Measurements from ENCODE around the gene ATRX.
"Not testable (repeated sequence)": the region's sequence is repeated elsewhere in the genome, so short reads cannot be mapped to it uniquely, and the experiment has no call there.

ATRX gene, protein sequence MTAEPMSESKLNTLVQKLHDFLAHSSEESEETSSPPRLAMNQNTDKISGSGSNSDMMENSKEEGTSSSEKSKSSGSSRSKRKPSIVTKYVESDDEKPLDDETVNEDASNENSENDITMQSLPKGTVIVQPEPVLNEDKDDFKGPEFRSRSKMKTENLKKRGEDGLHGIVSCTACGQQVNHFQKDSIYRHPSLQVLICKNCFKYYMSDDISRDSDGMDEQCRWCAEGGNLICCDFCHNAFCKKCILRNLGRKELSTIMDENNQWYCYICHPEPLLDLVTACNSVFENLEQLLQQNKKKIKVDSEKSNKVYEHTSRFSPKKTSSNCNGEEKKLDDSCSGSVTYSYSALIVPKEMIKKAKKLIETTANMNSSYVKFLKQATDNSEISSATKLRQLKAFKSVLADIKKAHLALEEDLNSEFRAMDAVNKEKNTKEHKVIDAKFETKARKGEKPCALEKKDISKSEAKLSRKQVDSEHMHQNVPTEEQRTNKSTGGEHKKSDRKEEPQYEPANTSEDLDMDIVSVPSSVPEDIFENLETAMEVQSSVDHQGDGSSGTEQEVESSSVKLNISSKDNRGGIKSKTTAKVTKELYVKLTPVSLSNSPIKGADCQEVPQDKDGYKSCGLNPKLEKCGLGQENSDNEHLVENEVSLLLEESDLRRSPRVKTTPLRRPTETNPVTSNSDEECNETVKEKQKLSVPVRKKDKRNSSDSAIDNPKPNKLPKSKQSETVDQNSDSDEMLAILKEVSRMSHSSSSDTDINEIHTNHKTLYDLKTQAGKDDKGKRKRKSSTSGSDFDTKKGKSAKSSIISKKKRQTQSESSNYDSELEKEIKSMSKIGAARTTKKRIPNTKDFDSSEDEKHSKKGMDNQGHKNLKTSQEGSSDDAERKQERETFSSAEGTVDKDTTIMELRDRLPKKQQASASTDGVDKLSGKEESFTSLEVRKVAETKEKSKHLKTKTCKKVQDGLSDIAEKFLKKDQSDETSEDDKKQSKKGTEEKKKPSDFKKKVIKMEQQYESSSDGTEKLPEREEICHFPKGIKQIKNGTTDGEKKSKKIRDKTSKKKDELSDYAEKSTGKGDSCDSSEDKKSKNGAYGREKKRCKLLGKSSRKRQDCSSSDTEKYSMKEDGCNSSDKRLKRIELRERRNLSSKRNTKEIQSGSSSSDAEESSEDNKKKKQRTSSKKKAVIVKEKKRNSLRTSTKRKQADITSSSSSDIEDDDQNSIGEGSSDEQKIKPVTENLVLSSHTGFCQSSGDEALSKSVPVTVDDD (N-terminal part only)

DNA sequence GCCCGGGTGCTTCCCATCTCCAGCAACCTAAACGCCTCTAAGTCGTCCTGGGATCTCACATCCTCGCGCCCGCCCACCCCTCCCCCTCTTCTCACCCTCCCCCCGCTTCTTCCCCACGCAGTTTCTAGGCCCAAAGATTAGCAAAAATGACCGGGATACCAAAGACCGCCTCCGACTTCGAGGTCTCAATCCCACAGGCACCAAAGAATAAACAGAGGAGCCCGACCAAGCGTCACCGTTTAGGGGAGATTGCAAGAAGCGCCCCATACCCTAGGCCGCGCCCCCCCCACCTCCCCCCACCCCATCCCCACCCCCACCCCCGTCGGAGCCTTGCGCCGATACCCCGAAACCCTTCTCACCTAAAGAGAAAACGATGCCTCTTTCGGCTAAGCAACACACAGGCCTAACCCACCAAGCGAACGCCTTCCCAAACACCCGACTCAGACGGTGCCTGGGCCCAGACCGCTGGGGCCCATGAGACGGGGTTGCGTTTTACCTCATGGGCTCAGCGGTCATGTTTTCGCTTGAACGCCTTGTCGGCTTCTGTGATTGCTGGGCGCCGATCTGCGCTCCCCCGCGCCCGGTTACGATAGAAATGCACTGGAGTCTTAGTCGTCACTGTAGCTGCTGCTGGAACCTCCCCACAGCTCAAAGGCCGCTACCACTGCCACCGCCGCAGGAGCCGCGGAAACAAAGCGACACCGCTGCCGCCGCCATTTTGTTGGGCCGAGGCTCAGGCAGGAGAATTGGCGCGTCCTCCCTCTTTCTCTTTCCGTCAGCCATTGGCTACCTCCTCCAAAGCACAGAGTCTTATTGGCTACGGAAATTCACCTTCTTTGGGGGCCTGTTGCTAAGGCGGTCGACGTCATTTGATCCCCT is at the start of gene ATRX:
Gene ATRX (minus strand): TSS at position 731 of the 879 bp plus-strand sequence. CDS start 215 bp downstream, at position 516.
- DNase-seq: peak; percentile 70

GRCh38 chrX:77831544-77831943 is 45.5 kb upstream of the ATRX start:
- not testable (repeated sequence) for DNase-seq

- DNase-seq: not testable (repeated sequence)
Observed at GRCh38 chrX:77821989-77822388, 36.0 kb upstream of the ATRX start.

- DNase-seq: no peak
Observed at GRCh38 chrX:77820091-77820727, 34.2 kb upstream of the ATRX start.

DNA sequence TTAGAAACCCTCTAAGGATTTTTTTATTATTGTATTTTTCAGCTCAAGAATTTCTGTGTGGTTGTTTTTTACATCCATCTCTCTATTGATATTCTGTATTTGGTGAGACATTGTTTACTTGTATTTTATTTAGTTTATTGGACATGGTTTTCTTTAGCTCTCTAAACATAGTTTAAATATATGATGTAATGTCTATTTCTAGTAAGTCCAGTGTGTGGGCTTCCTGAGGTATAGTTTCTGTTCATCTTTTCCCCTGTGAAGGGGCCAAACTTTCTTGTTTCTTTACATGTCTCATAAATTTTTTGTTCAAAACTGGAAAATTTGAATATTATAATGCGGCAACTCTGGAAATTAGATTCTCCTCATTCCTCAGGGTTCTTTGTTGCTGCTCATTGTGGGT is 28.2 kb upstream of the ATRX start:
- no peak for DNase-seq

DNA sequence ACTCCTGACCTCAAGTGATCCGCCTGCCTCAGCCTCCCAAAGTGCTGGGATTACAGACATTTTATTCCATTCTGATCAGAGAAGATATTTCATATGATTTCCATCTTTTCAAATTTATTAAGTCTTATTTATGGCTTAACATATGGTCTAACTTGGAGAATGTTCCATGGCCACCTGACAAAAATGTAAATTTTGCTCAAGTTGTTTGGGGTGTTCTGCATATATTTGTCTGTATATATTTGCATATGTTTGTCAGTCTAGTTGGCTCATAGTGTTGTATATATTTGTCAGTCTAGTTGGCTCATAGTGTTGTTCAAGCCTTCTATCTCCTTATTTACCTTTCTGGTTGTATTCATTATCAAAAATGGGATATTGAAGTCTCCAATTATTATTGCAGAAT is 16.2 kb upstream of the ATRX start:
- DNase-seq: no peak

DNA sequence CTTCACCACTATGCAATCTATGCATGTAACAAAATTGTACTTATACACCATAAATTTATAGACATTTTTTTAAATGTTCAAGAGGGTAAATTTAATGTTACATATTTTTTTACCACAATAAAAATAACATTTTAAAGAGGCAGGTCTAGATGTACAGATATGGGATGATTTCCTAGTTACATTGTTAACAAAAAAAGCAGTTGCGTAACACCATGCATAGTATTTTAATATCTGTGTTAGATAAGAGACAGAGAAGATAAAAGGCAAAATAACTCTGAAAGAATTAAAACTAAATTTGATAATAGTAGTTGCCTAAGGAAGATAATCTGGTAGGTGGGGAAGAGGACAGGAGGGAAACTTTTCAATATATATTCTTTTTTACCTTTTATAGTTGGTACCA is 9.1 kb upstream of the ATRX start:
- no peak for DNase-seq

- DNase-seq: no peak
Observed at GRCh38 chrX:77793946-77794345, 7.9 kb upstream of the ATRX start.

GRCh38 chrX:77788050-77788449 is 2.0 kb upstream of the ATRX start:
- DNase-seq: no peak

- no peak for DNase-seq
Observed at GRCh38 chrX:77786365-77786680, 307 bp upstream of the ATRX start.

- DNase-seq: no peak
Observed at GRCh38 chrX:77779695-77780094, 6.3 kb downstream of the ATRX start.

DNA sequence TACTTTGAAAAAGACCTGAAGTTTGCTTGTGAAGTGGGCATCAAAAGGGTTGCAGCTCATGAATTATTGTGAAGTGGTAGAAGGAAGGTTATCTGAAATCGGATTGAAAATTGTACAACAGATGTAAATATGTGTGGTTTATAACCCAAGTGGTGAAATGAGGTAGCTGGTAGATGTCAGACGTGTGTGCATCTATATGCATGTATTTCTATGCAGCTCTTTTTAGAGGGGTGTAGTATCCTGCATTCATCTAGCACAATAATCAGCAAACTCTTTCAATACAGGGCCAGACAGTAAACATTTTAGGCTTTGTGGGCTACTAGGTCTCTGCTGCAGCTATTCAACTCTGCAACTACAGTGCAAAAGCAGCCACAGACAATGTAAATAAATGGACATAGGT is 9.4 kb downstream of the ATRX start:
- no peak for DNase-seq

GRCh38 chrX:77771601-77772000 is 14.4 kb downstream of the ATRX start:
- no peak for DNase-seq

DNA sequence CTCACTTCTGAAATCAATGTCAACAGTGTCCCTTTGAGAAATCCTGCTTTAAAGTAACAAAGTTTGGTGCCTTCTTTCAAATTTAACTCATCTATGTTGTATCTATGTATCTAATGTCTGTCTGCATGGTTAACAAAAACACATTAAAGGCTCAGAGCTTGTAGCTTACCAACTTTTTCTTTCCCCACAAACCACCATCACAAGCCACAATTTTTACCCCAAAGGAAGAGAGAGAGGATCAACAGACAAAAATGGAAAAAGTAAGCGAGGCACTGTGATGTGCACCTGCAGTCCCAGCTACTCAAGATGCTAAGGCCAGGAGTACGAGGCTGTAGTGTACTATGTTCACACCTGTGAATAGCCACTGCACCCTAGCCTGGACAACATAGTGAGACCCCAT is 17.2 kb downstream of the ATRX start:
- no peak for DNase-seq

DNA sequence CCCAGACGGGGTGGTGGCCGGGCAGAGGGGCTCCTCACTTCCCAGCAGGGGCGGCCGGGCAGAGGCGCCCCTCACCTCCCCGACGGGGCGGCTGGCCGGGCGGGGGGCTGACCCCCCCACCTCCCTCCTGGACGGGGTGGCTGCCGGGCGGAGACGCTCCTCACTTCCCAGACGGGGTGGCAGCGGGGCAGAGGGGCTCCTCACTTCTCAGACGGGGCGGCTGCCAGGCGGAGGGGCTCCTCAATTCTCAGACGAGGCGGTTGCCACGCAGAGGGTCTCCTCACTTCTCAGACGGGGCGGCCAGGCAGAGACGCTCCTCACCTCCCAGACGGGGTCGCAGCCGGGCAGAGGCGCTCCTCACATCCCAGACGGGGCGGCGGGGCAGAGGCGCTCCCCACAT is 19.8 kb downstream of the ATRX start:
- not testable (repeated sequence) for DNase-seq

GRCh38 chrX:77755561-77755960 is 30.5 kb downstream of the ATRX start:
- DNase-seq: no peak

- not testable (repeated sequence) for DNase-seq
Observed at GRCh38 chrX:77753942-77754341, 32.1 kb downstream of the ATRX start.

GRCh38 chrX:77749695-77750094 is 36.3 kb downstream of the ATRX start:
- no peak for DNase-seq

- no peak for DNase-seq
Observed at GRCh38 chrX:77743720-77744119, 42.3 kb downstream of the ATRX start.

DNA sequence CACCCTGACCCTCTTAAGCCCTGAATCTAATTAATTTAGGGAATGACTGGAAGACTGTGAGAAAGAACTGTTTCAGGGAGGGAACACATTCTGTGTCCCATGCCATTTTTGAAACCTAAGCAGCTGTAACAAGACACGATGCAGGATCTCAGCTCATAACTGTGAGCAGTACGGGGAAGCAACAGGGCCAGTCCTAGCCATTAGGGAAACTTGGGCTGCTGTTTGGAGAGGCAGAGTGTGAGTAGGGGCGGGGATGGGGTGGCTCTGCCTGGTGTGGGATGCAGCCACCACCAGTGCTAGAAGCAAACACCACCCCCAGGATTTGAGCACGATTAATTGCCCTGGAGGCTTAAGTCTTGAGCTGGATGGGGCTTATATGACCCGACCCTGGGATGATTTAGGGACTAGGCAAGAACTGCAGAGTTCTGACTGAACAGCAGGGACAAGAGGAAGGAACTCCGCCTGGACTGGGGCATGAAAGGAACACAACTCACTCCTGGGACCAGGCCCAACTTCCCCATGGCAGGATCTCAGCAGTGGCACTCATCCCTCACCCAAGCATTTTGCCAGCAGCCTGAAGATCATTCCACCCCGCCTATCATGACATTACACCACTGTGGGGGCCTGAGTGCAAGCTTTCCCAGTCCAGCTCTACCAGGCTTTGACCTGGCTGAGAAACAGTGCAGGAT is 43.1 kb downstream of the ATRX start:
- DNase-seq: no peak

DNA sequence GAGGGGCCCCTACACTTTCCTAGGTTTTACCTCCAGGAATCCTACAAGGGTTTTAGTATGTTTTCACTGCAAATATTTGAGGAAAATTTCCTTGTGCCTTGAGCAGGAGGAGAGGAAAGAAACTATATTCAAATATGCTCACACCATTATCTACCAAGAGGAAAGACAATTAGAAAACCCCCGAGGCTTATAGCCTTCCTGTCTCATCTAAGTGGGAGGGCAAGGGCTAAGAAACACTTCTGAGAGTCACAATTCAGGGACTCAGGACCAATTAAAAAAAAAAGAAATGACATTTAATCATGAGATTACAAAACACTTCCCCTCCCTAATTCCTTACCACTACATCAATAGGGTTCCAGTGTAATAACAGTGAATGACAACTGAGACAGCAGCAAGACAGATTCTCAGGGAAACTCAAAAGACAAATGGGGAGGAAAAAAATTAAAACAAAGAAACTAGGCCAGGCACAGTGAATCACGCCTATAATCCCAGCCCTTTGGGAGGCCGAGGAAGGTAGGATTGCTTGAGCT is 45.6 kb downstream of the ATRX start:
- no peak for DNase-seq
